ENCODE measurements around the gene ACOT4.
"Not testable (repeated sequence)": the region's sequence is repeated elsewhere in the genome, so short reads cannot be mapped to it uniquely, and the experiment has no call there.

ACOT4 gene

DNA sequence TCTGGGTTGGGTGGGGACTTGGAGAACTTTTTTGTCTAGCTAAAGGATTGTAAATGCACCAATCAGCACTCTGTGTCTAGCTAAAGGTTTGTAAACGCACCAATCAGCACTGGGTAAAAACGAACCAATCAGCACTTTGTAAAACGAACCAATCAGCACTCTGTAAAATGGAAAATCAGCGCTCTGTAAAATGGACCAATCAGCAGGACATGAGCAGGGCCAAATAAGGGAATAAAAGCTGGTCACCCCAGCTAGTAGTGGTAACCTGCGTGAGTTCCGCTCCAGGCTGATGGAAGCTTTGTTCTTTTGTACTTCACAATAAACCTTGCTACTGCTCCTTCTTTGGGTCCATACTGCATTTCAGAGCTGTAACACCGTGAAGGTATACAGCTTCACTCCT, 24.3 kb upstream of the ACOT4 start:
- H3K4me3 ChIP-seq (ENCODE audit: low read depth, low read length): no peak overlapping the region
- TF ChIP-seq CTCF (conservative IDR thresholded peaks at IDR 0.05; ENCODE audit: low read depth, low read length): no peak
- no peak for DNase-seq (ENCODE audit: low read depth)

DNA sequence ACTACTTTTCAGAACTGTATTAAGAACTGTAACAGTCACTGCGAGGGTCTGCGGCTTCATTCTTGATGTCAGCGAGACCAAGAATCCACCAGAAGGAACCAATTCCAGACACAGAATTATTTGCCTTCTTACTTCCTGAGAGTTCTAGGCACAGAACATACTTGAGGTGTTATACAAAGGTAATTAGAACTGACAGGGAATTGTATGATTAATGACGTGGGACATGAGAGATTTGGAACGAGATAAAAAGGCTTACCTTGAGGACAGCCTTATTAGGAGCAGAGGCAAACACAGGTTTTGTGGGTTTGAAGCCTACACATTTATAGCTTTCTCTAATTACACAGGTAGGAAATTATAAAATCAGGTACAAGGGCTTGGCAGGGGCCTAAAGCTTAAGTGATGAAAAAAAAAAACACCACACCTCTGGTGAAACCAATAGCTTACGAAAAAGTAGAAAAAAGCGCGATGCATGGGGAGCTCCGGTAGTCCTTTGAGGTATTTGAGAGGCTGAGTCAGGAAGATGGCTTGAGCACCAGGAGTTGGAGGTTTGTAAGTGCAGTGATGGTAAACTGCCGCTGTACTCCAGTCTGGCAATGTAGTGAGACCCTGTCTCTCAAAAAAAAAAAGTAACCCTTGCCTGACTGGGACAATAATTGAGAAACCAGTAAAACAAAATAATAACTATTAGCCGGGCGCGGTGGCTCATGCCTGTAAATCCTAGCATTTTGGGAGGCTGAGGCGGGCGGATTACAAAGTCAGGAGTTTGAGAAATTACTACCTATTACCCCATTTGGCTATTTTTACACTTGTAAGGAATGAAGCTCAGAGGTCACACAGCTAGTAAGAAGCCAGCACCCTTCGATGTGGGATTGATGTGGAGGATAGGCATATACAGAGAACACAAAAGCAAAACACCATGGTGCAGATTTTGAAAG, 23.5 kb upstream of the ACOT4 start:
- TF ChIP-seq CTCF (conservative IDR thresholded peaks at IDR 0.05; ENCODE audit: low read depth, low read length): no peak
- peak overlapping the region; percentile 63 for H3K4me3 ChIP-seq (ENCODE audit: low read depth, low read length)
- peak; percentile 43 for DNase-seq (ENCODE audit: low read depth)

- H3K4me3 ChIP-seq (ENCODE audit: low read depth, low read length): peak overlapping the region; percentile 63
- not testable (repeated sequence) for DNase-seq (ENCODE audit: low read depth)
Observed at GRCh38 chr14:73568886-73569184, 22.8 kb upstream of the ACOT4 start.

- peak within 1 kb of the TSS; percentile 63 for H3K4me3 ChIP-seq (ENCODE audit: low read depth, low read length)
- DNase-seq (ENCODE audit: low read depth): peak; percentile 97
- peak; percentile 32 for TF ChIP-seq CTCF (conservative IDR thresholded peaks at IDR 0.05; ENCODE audit: low read depth, low read length)
Observed at GRCh38 chr14:73569185-73569958, 22.3 kb upstream of the ACOT4 start, which contains the start of gene ACOT2. Gene ACOT2, plus strand, starts transcription at chr14:73569213. Its CDS starts 28 bp downstream, at chr14:73569241.

DNA sequence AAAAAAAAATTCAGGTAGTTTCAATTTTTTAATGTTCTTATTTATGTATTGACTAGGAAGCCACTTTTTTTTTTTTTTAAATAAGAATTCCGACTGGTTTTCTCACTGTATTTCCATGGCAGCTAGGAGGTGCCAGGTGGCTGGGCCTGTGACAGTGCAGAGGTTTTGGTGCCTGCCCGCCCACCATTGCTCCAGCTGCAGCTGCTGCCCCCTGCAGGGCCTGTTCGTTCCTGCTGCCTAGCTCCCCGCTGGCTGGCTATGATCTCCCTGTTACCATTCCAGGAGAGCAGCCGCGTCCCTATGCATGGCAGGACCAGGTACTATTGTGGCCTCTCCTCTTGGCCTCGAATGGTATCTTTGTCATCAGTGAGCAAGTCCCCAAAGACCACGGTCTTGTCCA, 20.8 kb upstream of the ACOT4 start:
- DNase-seq (ENCODE audit: low read depth): peak; percentile 34
- peak; percentile 64 for TF ChIP-seq CTCF (conservative IDR thresholded peaks at IDR 0.05; ENCODE audit: low read depth, low read length)
- not testable (repeated sequence) for H3K4me3 ChIP-seq (ENCODE audit: low read depth, low read length)

GRCh38 chr14:73573034-73573433, 18.6 kb upstream of the ACOT4 start:
- H3K4me3 ChIP-seq (ENCODE audit: low read depth, low read length); DNase-seq (ENCODE audit: low read depth): not testable (repeated sequence)

DNA sequence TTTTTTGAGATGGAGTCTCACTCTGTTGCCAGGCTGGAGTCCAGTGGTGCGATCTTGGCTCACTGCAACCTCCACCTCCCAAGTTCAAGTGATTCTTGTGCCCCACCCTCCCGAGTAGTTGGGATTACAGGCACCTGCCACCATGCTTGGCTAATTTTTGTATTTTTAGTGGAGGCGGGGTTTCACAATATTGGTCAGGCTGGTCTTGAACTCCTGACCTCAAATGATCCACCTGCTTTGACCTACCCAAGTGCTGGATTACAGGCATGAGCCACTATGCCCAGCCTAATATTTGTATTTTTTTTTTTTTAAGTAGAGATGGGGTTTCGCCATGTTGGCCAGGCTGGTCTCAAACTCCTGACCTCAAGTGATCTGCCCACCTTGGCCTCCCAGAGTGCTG, 17.9 kb upstream of the ACOT4 start:
- not testable (repeated sequence) for DNase-seq (ENCODE audit: low read depth); H3K4me3 ChIP-seq (ENCODE audit: low read depth, low read length)

- not testable (repeated sequence) for DNase-seq (ENCODE audit: low read depth); H3K4me3 ChIP-seq (ENCODE audit: low read depth, low read length)
Observed at GRCh38 chr14:73574251-73574650, 17.4 kb upstream of the ACOT4 start.

DNA sequence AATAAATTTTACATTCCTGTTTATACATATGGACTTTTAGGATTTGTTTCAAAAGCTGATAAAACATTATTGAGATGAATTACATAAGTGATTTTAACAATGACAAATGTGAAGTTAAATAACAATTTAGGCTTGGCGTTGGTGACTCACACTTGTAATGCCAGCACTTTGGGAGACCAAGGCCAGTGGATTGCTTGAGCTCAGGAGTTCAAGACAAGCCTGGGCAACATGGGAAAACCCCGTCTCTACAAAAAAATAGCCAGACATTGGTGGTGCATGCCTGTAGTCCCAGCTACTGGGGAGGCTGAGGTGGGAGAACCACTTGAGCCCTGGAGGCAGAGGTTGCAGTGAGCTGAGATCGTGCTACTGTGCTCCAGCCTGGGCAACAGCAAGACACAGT, 15.3 kb upstream of the ACOT4 start:
- TF ChIP-seq CTCF (conservative IDR thresholded peaks at IDR 0.05; ENCODE audit: low read depth, low read length): no peak
- DNase-seq (ENCODE audit: low read depth): no peak
- no peak overlapping the region for H3K4me3 ChIP-seq (ENCODE audit: low read depth, low read length)

- not testable (repeated sequence) for H3K4me3 ChIP-seq (ENCODE audit: low read depth, low read length); DNase-seq (ENCODE audit: low read depth)
Observed at GRCh38 chr14:73577214-73577613, 14.5 kb upstream of the ACOT4 start.

GRCh38 chr14:73582102-73582979, 9.3 kb upstream of the ACOT4 start:
- H3K4me3 ChIP-seq (ENCODE audit: low read depth, low read length); DNase-seq (ENCODE audit: low read depth): not testable (repeated sequence)

Data from choroid plexus epithelial cell (primary cell).